Measurements from ENCODE around the gene ITGA8.

Gene ITGA8

DNA sequence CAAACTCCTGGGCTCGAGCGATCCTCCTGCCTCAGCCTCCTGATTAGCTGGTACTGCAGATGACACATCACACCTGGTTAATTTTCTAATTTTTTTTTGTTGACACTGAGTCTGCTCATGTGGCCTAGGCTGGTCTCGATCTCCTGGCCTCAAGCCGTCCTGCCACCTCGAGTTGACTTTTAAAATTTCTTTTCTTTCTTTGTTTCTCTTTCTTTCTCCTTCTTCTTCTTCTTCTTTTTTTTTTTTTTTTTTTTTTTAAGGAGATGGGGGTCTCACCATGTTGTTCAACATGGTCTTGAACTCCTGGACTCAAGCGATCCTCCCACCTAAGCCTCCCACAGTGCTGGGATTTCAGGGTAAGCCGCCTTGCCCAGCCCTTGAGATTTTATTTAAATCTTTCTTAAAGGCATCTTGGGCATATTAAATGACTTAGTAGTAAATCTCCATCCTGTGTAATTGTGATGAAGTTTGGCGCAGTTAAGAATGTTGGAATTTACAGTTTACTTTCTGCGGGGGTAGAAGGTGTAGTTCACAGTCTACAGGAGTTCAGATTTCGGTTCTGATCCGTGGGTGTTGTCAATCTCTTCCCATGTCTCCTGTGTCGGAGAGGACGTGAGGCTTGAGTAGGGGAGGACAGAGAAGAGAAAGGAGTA lies 1.0 kb upstream of the ITGA8 start:
- no peak overlapping the region for H3K4me3 ChIP-seq (ENCODE audit: low read length)

DNA sequence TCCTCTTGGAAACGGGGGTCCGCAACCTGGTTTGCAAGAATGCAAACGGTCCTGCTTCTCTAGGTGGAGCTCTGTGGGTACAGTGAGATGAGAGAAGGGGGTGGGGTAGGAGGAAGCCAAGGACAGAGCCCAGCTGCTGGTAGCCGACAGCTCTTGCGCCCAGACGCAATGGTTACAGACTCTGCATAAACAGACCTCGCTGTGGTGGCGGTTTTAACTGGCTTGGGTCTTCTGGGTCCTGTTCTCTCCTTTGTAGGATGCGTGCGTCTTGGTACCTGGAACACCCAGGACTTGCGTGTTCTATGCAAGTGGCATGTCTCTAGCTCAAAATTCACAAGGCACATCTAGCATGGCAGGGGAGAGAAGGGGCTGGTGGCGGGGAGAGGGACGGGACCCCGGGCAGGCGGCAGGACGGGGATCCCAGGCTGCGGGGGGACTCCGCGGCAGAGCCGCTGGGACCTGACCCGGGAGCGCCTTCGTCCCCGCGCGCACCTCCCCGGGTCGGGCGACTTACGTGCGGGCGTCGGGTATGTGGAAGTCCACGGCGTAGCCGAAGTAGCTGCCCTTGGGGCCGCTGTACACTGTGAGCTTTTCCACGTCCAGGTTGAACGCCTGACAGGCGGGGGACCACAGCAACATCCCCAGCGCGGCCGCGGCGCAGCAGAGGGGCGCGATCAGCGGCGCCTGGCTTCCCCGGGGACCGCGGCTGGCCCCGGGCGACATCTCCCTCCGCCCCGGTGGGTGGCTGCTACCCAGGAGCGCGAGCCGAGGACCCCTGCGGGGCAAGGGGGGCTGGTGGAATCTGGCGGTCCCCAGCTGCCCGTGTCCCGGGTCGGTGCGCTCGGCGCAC lies 448 bp downstream of the ITGA8 start:
- peak overlapping the region; percentile 56 for H3K4me3 ChIP-seq (ENCODE audit: low read length)
- TF ChIP-seq, protein P1, sequence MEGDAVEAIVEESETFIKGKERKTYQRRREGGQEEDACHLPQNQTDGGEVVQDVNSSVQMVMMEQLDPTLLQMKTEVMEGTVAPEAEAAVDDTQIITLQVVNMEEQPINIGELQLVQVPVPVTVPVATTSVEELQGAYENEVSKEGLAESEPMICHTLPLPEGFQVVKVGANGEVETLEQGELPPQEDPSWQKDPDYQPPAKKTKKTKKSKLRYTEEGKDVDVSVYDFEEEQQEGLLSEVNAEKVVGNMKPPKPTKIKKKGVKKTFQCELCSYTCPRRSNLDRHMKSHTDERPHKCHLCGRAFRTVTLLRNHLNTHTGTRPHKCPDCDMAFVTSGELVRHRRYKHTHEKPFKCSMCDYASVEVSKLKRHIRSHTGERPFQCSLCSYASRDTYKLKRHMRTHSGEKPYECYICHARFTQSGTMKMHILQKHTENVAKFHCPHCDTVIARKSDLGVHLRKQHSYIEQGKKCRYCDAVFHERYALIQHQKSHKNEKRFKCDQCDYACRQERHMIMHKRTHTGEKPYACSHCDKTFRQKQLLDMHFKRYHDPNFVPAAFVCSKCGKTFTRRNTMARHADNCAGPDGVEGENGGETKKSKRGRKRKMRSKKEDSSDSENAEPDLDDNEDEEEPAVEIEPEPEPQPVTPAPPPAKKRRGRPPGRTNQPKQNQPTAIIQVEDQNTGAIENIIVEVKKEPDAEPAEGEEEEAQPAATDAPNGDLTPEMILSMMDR (conservative IDR thresholded peaks at IDR 0.05; ENCODE audit: low read length), result no peak
- peak; percentile 25 for DNase-seq (ENCODE audit: low read depth)

More for the DNA sequence above, 1.0 kb upstream of the ITGA8 start:
- TF ChIP-seq, protein P1 (conservative IDR thresholded peaks at IDR 0.05; ENCODE audit: low read length), result no peak
- no peak for DNase-seq (ENCODE audit: low read depth)

DNA sequence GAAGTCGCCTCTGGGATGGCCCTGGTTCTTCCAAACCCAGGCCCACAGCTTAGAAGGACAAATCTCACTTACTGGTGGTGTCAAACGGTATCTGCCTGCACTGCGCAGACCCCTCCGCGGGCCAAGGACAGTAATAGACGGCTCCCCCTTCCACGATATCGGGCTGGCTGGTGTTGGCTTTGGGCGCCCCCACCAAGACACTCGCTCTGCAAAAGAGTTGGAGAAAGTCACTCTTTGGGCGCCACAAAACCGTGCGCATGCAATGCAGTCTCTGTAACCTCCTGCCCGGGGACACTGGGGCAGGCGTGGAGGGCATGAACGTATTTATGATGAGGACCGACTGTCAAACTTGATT lies 1.1 kb downstream of the ITGA8 start:
- no peak for DNase-seq (ENCODE audit: low read depth)
- peak overlapping the region; percentile 56 for H3K4me3 ChIP-seq (ENCODE audit: low read length)
- TF ChIP-seq, protein P1 (conservative IDR thresholded peaks at IDR 0.05; ENCODE audit: low read length), result no peak

DNA sequence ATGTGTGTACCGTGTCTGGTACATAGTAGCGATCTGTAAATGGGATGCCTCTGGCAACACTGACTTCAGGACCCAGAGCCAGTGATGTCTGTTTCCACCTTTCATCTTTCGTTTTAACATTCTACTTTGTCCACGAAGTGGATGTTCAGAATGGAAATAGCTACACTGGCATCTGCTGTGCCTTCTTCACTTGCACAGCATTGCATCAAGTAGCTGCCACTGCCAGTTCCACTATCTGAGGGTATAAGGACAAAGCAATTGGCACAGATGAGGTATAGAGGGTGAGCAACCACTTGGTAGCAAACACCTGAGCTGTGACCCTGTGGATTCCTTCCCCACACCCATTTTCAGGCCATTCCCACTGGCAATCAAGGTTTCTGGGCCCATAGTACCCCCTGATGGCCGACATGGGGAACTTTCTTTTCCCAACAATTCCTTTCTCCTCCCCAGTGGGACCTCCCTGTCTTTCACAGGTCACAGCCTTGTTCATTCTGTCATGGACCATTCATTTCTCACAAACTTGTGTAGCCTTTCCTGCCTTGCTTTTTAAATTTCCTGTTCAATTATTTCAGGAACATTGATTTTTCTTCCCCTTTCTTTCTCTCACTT lies 4.0 kb downstream of the ITGA8 start:
- peak; percentile 29 for DNase-seq (ENCODE audit: low read depth)
- TF ChIP-seq, protein P1 (conservative IDR thresholded peaks at IDR 0.05; ENCODE audit: low read length), result peak; percentile 76
- H3K4me3 ChIP-seq (ENCODE audit: low read length), result no peak overlapping the region

DNA sequence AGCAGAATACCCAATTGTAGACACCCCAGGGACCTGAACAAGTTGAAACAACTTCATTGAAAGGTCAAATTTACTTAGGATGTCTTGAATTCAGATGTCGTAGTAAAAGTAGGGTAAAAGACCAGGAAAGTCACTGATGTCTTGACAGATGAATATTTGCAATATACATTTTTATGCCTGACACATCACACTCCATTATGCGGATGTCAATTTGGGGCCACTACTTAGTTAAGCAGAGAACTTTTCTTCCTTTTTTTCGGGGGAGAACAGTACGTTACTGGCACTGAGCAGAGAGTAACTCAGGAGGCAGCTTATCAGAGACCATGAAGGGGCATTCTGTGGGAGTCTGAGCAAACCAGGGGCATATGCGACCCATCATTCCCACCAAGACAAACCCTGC lies 4.9 kb downstream of the ITGA8 start:
- DNase-seq (ENCODE audit: low read depth), result no peak
- TF ChIP-seq, protein P1 (conservative IDR thresholded peaks at IDR 0.05; ENCODE audit: low read length), result no peak
- no peak overlapping the region for H3K4me3 ChIP-seq (ENCODE audit: low read length)

DNA sequence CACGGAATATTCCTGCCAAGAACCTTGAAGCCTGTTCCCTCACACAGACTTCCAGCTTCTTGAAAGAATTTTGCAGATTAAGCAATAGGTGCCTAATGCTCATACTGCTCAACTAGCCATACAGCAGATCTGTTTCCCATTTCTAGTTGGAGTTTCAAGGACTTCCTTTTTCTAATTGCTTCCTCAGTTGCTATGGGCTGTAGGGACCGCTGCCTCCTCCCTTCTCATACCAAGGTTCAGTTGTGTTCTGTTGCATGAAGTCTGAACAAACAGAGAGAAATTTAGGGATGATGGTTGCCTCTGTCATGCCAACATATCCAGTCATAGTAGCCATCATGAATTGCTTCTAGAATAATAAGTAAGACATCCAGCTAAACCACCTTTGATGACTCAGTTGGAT lies 6.8 kb downstream of the ITGA8 start:
- DNase-seq (ENCODE audit: low read depth), result peak; percentile 69
- TF ChIP-seq, protein P1 (conservative IDR thresholded peaks at IDR 0.05; ENCODE audit: low read length), result no peak
- H3K4me3 ChIP-seq (ENCODE audit: low read length), result no peak overlapping the region
